LNCaP clone FGC (cell line): ENCODE results near the gene GANC.

Experiments
- DNase-seq: peaks from one replicate; pipeline ENCODE4 v3.0.0-alpha.2; 2011; ENCODE audit warnings: low read depth
- H3K4me3 ChIP-seq: 2 replicates; pipeline ENCODE4 v1.5.1; 2011; ENCODE audit warnings: mild to moderate bottlenecking, low read depth, low read length, control low read depth
- TF ChIP-seq, protein P1 (sequence below): IDR thresholded peaks from 2 replicates; pipeline ENCODE4 v1.5.1; 2012; ENCODE audit warnings: mild to moderate bottlenecking; ENCODE audit not compliant: control insufficient read depth, insufficient read depth; ENCODE audit errors: extremely low read depth

Gene GANC

DNA sequence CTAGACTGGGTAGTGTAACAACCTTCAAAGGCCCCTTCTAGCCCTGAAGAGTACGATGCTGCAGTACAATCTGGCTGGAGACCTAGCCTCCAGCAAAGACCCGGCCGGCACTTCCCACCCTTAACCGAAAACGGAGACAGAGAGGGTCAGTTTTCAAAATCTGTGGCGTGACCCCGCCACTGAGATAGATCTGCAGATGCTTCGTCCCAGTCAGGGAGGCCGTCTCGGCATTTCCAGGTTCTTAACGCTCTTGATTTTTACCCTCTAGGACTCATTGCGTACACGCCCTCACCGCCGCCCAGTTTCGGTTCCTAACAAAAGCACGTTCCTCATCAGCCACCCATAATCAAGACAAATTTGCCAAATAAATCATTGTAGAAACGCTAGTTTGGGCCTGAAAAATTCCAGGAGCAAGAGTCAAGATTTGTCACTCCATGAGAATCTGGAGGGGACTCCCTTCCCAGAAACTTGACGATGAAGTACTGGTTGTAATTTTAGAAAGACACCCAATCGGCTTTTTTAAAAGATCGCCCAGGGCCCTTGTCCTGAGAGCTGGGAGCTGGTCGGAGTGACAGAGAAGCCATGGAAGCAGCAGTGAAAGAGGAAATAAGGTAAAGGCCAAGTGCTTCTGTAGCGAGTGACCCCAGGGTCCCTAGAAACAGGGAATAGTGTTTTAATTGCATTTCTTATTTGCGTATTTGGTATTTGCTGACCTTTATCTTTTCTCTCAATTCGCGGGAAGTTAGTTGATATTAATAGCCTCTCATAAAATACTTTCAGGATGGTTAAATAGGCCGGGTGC is 1.1 kb downstream of the GANC start:
- TF ChIP-seq, protein P1, sequence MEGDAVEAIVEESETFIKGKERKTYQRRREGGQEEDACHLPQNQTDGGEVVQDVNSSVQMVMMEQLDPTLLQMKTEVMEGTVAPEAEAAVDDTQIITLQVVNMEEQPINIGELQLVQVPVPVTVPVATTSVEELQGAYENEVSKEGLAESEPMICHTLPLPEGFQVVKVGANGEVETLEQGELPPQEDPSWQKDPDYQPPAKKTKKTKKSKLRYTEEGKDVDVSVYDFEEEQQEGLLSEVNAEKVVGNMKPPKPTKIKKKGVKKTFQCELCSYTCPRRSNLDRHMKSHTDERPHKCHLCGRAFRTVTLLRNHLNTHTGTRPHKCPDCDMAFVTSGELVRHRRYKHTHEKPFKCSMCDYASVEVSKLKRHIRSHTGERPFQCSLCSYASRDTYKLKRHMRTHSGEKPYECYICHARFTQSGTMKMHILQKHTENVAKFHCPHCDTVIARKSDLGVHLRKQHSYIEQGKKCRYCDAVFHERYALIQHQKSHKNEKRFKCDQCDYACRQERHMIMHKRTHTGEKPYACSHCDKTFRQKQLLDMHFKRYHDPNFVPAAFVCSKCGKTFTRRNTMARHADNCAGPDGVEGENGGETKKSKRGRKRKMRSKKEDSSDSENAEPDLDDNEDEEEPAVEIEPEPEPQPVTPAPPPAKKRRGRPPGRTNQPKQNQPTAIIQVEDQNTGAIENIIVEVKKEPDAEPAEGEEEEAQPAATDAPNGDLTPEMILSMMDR, result no peak
- peak; percentile 45 for DNase-seq
- H3K4me3 ChIP-seq, result peak overlapping the region; percentile 81

DNA sequence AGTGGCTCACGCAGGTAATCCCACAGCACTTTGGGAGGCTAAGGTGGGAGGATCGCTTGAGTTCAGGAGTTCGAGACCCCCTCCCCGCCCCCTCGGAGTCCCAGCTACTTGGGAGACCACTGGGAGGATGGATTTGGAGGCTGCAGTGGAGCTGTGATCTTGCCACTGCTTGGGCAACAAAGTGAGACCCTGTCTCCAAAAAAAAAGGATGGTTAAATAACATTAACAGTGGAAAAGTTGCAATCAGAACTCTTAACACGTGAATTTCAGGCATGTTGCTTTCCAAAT is 1.6 kb downstream of the GANC start:
- no peak for DNase-seq
- TF ChIP-seq, protein P1, result no peak
- peak overlapping the region; percentile 81 for H3K4me3 ChIP-seq

DNA sequence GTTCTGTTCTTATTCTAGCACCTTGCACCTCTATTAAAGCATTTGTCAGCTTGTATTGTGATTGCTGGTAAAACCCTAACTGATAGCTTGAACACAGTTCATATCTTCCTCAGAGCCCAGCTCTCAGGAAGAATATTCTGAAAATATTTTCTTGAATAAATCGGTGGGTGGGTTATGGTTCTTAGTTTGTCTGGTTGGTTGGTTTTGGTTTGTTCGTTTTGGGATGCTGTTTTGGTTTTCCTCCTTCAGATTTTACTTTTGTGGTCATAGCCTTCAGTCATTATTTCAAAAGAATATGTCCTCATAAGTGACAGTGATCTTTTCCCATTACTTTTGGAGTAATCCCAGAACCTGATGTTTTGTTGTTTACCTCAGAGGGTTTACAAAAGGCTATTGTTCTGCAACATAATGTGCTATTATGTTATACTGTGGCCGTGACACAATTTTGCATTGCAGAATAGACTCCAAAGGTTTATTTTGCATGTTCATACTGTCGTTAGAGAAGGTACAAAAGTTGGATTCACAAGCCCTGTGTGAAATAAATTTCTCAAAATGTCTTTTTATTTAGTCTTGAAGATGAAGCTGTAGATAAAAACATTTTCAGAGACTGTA is 2.9 kb downstream of the GANC start:
- TF ChIP-seq, protein P1, result no peak
- no peak overlapping the region for H3K4me3 ChIP-seq
- no peak for DNase-seq

DNA sequence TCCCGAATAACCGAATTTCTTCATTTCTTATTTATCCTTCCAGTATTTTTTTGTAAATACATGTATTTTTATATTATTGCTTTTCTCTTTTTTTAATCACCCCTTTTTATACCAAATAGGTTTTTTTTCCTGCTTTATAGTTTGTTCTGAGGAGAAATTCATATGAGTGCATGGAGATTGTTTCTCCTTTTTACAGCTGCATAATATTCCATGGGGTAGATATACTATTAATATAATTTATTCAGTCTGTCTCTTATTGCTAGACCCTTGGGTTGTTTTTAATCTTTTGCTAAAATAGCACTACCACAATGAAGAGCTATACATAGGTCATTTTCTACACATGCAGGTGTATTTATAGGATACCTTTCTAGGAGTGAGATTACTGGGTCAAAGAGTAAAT is 3.8 kb downstream of the GANC start:
- DNase-seq, result no peak
- TF ChIP-seq, protein P1, result no peak
- no peak overlapping the region for H3K4me3 ChIP-seq

DNA sequence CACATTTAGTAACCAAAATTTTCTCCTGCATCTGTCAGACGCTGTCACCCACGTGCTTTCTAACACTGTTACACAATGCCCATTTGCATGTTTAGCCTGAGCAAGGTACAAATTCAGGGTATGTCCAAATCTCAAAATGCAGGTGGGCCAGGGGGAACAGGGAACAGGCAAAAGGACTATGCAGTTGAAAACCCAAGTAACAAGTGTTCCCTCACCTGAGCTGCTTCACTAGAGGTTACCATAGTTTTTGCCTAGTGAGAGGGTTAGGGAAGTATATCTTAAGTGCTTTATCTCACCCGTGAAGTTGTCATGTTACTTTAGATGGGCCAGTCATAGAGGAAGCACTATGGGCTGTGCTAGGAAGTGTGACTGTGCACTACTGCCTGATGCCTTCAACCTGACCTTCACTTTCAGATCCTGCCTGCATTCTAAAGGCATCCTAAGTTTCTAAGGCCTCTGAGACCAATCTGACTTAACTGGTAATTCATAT is 6.3 kb downstream of the GANC start:
- TF ChIP-seq, protein P1, result no peak
- no peak overlapping the region for H3K4me3 ChIP-seq
- DNase-seq, result no peak

DNA sequence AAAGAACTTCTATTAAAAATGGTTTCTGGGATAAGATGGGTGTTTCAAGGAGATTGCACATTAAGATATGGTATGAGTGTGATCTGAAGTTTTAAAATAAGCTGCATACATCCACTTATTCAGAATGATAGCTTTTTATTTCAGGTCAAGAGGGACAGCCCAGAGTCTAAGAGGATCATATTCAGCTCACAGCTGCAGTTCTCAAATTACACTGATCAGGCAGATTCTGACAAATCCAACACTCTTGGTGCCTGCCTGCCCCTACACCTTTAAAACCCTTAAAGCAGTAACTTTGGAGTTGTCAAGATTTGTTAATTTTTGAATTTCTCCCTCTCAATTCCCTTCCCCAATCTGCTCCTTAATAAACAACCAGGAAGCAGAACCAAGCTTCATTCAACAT is 9.3 kb downstream of the GANC start:
- H3K4me3 ChIP-seq, result no peak overlapping the region
- no peak for DNase-seq
- TF ChIP-seq, protein P1, result no peak

DNA sequence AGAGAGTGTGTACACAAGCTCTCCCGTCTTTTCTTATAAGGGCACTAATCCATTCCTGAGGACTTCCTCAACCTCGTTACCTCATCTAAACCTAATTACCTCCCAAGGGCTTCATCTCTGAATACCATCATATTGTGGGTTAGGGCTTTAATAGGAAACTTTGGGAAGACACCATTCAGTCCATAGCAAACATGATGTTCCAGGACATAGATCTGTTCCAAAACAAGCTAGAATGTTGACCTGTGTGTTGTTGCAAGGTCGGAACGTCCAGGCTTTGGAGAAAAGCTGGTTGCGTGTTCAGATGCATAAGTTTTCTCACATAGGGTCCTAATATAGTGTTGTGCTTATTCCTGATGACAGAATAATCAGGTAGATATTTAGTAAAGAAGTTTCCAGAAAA is 9.9 kb downstream of the GANC start:
- TF ChIP-seq, protein P1, result no peak

More for the DNA sequence above, 9.9 kb downstream of the GANC start:
- no peak for DNase-seq
- H3K4me3 ChIP-seq, result no peak overlapping the region
